Left renal pelvis (tissue), 4 donors: ENCODE results near the gene PTH1R. TPM values are rescaled to one million over a fixed set of nuclear protein-coding genes. Genes with fewer than 3 reads are reported as not detected.
A peak's percentile ranks its signal among the peaks of the same experiment; 100 is the strongest.

Experiments used
- DNase-seq, 4 donors: peaks; one replicate each; pipeline ENCODE4 v3.0.0-alpha.2; 2013; ENCODE audit warnings: low read depth in 4 of 4, low spot score in 3 of 4
- polyA plus RNA-seq, 4 donors: library from polyadenylated mRNA; unstranded; fragments of 120-200 nt; gene quantifications; one replicate each; pipeline ENCODE4 v1.2.1, GENCODE V29; 2013; ENCODE audit not compliant: insufficient read length in 4 of 4

PTH1R gene
- polyA plus RNA-seq, 4 donors, result 48.6 to 247 (median 162) TPM

- DNase-seq, result no peak
Measured at GRCh38 chr3:46862369-46863025, 15.0 kb upstream of the PTH1R start.

DNA sequence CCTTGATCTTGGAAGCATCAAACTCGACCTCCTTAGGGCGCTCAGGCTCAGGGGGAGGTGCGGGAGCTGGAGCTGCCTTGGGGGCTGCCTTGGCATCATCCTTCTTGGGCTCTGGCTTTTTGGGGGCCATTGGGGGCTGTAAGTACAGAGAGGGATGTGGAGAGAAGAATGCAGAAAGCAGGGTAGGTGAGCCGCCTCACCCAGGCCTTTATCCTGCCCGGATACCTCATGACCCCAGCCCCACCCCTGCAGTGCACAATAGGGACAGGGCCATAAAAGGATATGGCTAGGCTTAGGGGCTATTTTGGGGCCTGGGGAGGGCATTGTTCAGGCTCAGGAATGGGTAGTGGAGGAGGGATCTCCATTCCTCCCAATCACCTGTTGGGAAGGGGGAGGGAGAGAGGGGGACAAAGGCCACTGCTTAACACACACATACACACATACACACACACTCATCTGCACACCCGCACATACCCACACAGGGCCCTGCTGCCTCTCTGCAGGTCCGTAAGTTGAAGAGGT lies 14.2 kb upstream of the PTH1R start, which contains the start of gene MYL3:
Gene MYL3, minus strand, starts transcription at position 184 of the 522 bp plus-strand sequence. Its CDS starts 54 bp downstream, at position 130.
- DNase-seq, result no peak

DNA sequence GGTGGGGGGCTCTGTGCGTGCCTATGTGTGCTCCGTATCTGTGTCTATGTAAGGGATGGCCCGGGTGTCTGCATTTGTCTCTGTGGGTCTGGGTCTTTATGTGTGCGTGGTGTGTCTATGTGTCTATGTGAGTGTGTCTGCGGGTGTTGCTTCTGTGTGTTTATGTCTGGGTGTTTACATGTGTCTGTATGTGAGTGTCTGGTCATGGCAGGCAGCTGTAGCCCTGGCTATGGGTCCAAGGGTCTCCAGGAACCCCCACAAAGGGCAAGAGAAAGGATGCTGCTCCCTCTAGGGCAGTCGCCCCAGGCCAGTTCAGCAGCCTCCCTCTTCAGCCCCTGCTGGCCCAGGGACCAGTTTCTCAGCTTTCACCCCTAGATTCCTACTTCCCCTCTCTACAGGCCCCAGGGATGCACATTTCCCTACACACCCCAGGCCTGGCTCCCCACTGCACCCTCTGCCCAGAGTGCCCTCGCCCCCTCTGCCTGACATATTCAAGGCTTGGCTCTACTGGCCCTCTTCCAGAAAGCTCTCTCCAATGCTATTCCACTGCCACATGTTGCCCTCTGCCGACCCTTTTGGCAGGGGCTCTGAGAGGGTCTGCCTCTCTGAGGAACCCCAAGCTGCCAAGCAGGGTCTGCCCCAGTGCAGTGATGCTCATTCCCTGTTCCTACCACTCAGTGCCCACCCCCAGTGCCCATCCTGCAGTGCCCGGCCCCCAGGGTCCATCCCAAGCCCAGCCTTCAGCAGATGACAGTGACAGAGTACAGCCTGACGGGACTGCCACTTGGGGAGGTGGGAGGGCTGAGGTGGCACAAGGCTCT lies 13.2 kb upstream of the PTH1R start:
- DNase-seq, result no peak

- DNase-seq, result no peak
Measured at GRCh38 chr3:46865031-46865507, 12.5 kb upstream of the PTH1R start.

DNA sequence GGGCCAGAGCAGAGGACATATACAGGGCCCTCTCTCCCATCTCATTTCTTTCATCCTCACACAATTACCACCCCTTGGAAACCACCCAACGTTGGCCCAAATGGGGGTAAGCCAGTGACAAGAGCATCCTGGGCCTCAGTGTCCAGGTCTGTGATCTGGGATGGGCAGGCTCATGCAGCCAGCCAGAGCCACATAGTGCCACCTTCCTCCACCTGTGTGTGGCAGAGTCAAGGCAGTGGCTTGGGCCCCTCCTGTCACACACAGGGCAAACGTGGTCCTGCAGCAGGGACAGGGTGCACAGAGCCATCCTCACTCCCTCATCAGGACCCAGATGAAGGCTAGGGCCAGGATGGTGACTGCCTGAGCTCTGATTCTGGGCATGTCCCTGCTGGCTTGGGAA lies 12.0 kb upstream of the PTH1R start:
- no peak for DNase-seq

DNA sequence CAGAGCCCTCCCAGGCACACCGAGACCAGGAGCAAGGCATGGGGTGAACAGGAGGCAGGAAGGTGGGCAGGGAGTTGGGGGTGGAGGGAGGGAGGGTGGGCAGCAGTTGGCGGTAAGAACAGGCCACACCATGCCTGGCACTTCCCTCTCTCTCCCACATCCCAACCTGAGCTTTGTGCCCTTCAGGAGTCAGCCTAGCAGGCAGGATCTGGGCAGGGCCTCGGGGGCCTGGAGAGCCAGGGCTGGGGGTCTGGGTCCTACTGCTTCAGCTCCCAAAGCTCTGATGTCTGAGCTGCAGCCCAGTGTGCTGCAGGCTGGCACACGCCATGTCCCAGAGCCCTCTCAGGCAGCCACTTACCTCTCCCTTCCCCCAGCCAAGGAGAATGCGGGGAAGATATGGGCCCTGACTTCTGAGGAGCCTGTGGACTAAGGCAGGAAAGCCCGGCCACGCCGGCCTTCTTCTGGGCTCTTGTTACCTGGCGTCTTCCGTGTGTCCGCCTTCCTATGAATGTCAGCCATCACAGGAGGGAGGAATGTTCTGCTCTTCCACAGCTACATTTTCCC lies 11.4 kb upstream of the PTH1R start:
- DNase-seq, result no peak

DNA sequence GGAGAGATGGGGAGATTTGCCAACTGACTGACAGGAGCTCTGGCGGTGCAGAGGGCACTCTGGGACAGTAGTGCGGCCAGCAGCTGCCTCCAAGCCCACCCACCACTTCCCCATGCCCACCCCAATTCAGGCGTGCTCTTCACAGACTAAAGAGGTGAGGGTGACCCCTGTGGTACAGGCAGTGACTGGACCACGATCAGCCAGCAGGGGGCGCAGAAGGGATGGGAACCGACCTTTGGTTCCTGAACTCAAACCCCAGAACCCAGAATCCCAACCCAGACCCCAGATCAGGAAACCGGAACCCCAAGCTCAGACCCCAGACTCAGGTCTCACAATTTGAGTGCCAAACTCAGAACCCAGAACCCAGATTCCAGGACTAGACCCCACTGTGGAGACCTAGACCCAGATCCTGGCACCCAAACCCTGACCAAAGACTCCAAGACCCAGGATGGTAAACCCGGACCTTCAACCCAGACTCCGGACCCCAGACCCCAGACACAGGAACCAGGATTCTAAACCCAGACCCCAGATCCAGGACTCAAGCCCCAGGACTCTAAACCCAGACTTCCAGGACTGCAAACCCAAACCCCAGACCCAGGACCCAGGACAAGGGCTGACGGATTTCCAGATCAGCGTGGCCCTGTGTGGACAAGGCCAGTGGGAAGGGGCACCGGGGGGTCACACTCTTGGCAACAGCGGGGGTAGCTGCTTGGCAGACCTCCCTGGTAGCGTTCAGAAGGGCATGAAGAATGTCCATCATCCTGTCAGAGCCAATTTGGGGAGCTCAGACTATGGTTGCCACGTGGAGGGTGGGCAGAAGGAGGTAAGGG lies 10.6 kb upstream of the PTH1R start:
- DNase-seq, result no peak

DNA sequence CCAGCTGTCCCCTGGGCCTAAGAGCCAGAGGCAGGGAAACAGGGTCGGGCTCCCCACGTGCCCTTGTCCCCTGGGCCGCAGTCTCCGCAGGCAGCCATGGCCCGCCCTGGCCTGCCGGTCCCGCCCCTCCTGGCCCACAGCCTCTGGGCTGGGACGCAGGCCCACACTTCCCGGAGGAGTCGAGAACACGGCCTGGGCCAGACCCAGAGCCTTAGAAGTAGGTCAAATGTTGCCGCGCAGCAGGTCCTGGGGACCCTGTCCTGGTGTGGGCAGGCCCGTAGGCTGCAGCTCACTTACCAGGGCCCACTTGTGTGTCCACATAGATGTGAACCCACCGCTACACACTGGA lies 10.0 kb upstream of the PTH1R start:
- no peak for DNase-seq

DNA sequence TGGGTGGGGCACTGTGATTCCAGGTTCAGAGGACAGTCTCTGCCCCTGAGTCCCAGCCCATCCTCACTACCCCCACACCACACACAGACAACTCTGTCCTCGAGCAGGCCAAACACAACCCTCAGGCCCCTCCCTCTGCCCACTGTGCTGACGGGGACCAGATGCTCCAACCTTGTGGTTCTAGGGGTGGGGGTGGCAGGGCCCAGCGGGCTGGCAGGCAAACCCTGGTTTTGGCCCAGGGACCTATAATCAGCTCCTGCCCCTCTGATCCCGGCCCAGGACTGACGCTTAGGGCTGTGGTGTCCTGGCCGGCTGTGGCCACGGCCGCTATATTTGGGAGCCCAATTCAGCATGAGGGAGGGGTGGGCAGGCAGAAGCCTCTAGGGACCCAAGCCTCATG lies 9.2 kb upstream of the PTH1R start:
- no peak for DNase-seq

- DNase-seq, result no peak
Measured at GRCh38 chr3:46868948-46869347, 8.6 kb upstream of the PTH1R start.

GRCh38 chr3:46869440-46869839 lies 8.1 kb upstream of the PTH1R start:
- DNase-seq, result no peak

- DNase-seq, result no peak
Measured at GRCh38 chr3:46870651-46871050, 6.9 kb upstream of the PTH1R start.

DNA sequence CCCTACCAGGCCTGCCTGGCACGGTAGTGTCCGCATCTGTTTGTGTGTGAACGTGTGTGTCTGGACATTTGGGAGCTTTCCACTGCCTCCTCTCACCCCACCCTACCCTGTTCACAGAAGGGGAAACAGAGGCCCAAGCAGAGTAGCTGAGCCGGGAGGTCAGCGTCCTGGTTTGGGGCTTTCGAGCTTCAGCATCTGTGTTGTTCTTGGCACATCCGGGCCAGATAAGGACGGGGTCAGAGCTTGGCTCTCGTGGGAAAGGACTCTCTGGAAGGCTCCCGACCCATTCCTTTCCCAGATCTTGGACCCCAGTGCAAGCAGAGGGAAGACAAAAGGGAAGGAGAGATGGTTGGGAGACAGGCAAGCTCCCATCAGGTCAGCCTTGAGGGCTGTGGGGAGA lies 6.3 kb upstream of the PTH1R start:
- no peak for DNase-seq

- DNase-seq, result no peak
Measured at GRCh38 chr3:46873521-46873920, 4.0 kb upstream of the PTH1R start.

DNA sequence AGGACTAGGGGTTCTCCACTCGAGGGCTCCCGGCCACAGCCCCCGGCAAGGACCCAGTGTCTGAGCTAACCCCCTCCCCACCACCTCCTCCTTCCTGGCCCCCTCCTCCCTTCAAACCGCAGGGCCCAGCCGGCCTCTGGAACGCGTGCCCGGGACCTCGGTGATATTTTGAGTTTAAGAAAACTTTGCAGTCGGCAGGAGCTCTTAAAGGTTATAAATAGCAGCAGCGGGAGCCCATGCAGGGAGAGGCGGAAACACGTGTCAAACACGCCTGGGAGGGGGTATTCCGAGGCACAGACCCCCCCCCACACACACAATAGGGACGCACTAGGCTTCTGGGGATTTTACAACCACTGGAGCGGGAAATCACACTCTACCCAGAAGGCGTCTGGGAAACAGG lies 3.1 kb upstream of the PTH1R start:
- peak in 1 of 4 donors; percentile 57 for DNase-seq

DNA sequence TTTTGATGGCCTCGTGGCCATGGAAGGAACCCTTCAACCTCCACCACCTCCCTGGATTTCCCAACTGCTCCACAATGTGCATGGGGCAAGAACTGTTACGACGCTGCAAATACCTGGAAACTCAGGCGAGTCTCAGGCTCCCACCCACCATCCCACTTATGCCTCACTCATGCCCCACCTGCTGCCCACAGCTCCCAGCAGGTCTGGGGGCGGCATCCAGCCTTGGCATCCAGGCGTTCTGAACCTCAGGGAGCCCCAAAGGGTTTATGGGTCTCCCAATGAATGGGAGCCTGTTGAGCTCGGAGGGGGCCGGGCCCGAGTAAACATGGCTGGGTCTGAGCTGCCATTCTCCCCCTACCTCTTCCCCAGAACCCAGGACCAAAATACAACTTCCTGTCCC lies 2.0 kb upstream of the PTH1R start:
- no peak for DNase-seq

DNA sequence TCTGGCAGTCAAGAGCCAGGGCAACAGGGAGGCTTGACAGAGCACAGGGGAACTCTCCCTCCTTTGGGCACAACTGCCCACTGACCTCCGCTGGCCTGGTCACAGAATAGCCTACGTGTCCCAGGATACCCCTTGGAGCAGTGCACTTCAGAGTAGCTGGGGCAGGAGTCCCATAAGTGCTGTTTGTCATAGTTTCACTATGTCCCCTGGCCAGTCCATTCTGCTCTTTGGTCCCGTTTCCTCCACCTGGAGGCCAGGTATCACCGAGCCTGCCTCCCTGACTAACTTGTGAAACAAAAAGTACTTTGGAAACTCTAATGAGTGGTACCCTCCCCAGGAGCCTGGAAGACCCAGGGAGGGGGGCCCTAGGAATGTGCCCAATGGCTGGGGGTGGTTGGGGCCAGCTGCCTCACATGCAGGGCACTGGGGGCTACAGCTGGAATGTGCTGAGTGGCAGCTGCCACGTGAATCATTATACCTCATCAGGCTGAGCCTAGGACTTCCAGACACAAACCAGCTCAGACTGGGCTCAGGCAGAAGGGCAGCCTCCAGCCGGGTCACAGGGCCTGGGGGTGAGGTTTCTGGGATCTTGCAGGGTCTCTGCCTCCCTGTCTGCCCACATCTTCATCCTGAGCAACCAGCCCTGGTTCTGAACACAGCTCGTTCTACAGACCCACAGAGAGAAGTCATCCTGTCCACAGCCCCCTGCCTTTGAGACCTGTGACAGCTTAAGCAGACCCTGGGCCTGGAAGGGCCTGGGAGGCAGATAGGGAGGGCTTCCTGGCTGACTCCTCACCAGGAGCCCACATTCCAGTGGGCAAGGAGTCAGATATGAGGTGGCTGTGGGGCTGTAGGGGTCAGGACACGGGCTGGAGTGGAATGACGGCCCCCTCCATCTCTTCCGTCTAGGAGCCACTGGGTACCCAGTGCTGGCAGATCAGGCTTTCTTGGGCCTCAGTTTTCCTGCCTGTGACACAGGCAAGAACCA lies 914 bp upstream of the PTH1R start:
- DNase-seq, result no peak

DNA sequence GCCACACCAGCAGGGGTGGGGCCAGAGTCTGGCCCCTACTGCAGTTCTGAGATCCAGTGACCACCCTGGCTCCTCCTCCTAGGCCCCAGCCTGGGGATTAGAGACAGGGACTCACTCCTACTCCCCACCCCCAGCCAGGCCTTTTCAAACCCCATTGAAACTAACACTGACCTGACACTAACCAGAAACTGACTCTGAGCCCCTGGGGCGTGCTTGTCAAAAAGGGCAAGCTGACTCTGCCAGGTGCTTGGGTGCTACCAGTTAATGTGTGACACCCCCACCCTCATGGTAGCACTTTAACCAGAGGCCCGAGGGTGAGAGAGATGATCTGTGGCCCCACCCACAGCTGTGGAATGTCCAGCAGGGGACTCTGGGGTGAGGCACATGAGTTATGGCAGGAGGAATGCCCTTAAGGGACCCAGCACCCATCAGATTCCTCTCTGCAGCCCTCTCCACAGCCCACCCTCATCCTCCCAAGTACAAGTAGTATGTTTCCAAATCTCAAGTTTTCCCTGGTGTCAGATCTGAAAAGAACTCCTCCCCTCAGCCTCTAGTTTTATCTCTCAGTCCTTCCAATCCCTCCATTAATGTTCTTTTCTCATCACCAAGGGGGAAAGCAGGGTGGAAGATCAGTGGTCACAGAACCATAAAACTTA lies 1.4 kb downstream of the PTH1R start:
- DNase-seq, result no peak
